IMR-90 (cell line): Measurements from ENCODE around the gene ATM. TPM values are rescaled to one million over a fixed set of nuclear protein-coding genes. Genes with fewer than 3 reads are reported as not detected.

Experiments used
- ATAC-seq: fragments of 200-7000 bp; cut with Tn5 transposase; 2 replicates; pipeline ENCODE4 v1.9.1; 2020; ENCODE audit warnings: low read depth, mild to moderate bottlenecking, moderate library complexity
- BruUV-seq: library from RNA; stranded (reverse); fragments of 400-500 nt; replicated peaks from 2 replicates; lab custom pipeline; 2021; lab: Mats Ljungman, UMichigan
- CTCF ChIA-PET: fragments of 300-600 bp; formaldehyde crosslinking; extraction: SDS; loops from one replicate; lab custom pipeline; 2021; ENCODE audit warnings: antibody characterized with exemption; lab: Yijun Ruan, JAX
- POLR2A ChIA-PET: fragments of 300-600 bp; sonication (Branson Sonifier 250); formaldehyde crosslinking; loops from one replicate; lab custom pipeline; 2022; ENCODE audit warnings: antibody characterized with exemption; ENCODE audit not compliant: unreplicated experiment; lab: Charles Lee
- DNase-seq: peaks from one replicate; pipeline ENCODE4 v3.0.0; 2013
- H2AFZ ChIP-seq: replicated peaks from 2 replicates; pipeline ENCODE3; 2013; ENCODE audit warnings: low read length, mild to moderate bottlenecking; ENCODE audit not compliant: poor library complexity
- H2AK5ac ChIP-seq: 2 replicates; pipeline ENCODE4 v1.6.1; 2013; ENCODE audit warnings: low read depth, low read length, inconsistent platforms
- H2AK9ac ChIP-seq: replicated peaks from 2 replicates; pipeline ENCODE3; 2013; ENCODE audit warnings: mild to moderate bottlenecking, low read depth, low read length, moderate library complexity; ENCODE audit not compliant: poor library complexity
- H2BK120ac ChIP-seq: 2 replicates; pipeline ENCODE4 v1.6.1; 2013; ENCODE audit warnings: low read depth, low read length, inconsistent platforms
- H2BK15ac ChIP-seq: 3 replicates; pipeline ENCODE4 v1.6.1; 2013; ENCODE audit warnings: low read depth, low read length, inconsistent platforms
- H2BK20ac ChIP-seq: 2 replicates; pipeline ENCODE4 v1.6.1; 2013; ENCODE audit warnings: low read depth, mild to moderate bottlenecking, inconsistent platforms, low read length, moderate library complexity
- H2BK5ac ChIP-seq: 2 replicates; pipeline ENCODE4 v1.6.1; 2013; ENCODE audit warnings: mild to moderate bottlenecking, low read depth, low read length, inconsistent platforms; ENCODE audit not compliant: poor library complexity, severe bottlenecking
- H3K14ac ChIP-seq: replicated peaks from 2 replicates; pipeline ENCODE4 v1.6.1; 2013; ENCODE audit warnings: low read depth, low read length, inconsistent platforms
- H3K18ac ChIP-seq: 2 replicates; pipeline ENCODE4 v1.6.1; 2013; ENCODE audit warnings: low read depth, low read length, control low read depth
- H3K23ac ChIP-seq: 2 replicates; pipeline ENCODE4 v1.6.1; 2013; ENCODE audit warnings: low read depth, low read length, inconsistent platforms
- H3K27ac ChIP-seq: 2 replicates; pipeline ENCODE4 v1.5.1; 2013; ENCODE audit warnings: mild to moderate bottlenecking, control low read depth, low read length; ENCODE audit not compliant: insufficient read depth
- H3K27me3 ChIP-seq: 2 replicates; pipeline ENCODE4 v1.6.1; 2013; ENCODE audit warnings: low read length; ENCODE audit not compliant: control insufficient read depth, insufficient read depth
- H3K36me3 ChIP-seq: 2 replicates; pipeline ENCODE4 v1.6.1; 2013; ENCODE audit warnings: low read length, mixed read lengths; ENCODE audit not compliant: control insufficient read depth, insufficient read depth
- H3K4ac ChIP-seq: 2 replicates; pipeline ENCODE4 v1.6.1; 2013; ENCODE audit warnings: low read depth, low read length, inconsistent platforms
- H3K4me1 ChIP-seq: 2 replicates; pipeline ENCODE4 v1.6.1; 2013; ENCODE audit warnings: low read length, mixed read lengths; ENCODE audit not compliant: control insufficient read depth, insufficient read depth
- H3K4me2 ChIP-seq: 2 replicates; pipeline ENCODE4 v1.6.1; 2013; ENCODE audit warnings: low read depth, mild to moderate bottlenecking, control low read depth, low read length, moderate library complexity
- H3K4me3 ChIP-seq: 2 replicates; pipeline ENCODE4 v1.5.1; 2013; ENCODE audit warnings: low read depth, mild to moderate bottlenecking, control low read depth, low read length, moderate library complexity; ENCODE audit not compliant: insufficient read depth
- H3K56ac ChIP-seq: 2 replicates; pipeline ENCODE4 v1.6.1; 2013; ENCODE audit warnings: low read length, inconsistent platforms; ENCODE audit not compliant: insufficient read depth; ENCODE audit errors: extremely low read depth
- H3K79me1 ChIP-seq, 2 experiments: 2 replicates each; pipeline ENCODE4 v1.6.1; 2013; ENCODE audit warnings: low read length in 2 of 2, inconsistent platforms in 1 of 2, low read depth in 1 of 2
- H3K9ac ChIP-seq: 2 replicates; pipeline ENCODE4 v1.6.1; 2013; ENCODE audit warnings: low read depth, low read length, control low read depth
- H3K9me1 ChIP-seq: 2 replicates; pipeline ENCODE4 v1.6.1; 2013; ENCODE audit warnings: low read length, inconsistent platforms; ENCODE audit not compliant: insufficient read depth
- H3K9me3 ChIP-seq: 2 replicates; pipeline ENCODE4 v1.6.1; 2013; ENCODE audit warnings: low read length; ENCODE audit not compliant: control insufficient read depth, insufficient read depth
- H4K20me1 ChIP-seq: 2 replicates; pipeline ENCODE4 v1.6.1; 2013; ENCODE audit warnings: low read length, inconsistent platforms; ENCODE audit not compliant: insufficient read depth
- H4K5ac ChIP-seq: 2 replicates; pipeline ENCODE4 v1.6.1; 2013; ENCODE audit warnings: mild to moderate bottlenecking, low read depth, low read length, control low read depth
- H4K8ac ChIP-seq, 2 experiments: 2 replicates each; pipeline ENCODE4 v1.6.1; 2013; ENCODE audit warnings: low read depth in 2 of 2, low read length in 2 of 2, control low read depth in 1 of 2, inconsistent platforms in 1 of 2
- H4K91ac ChIP-seq: 2 replicates; pipeline ENCODE4 v1.6.1; 2013; ENCODE audit warnings: low read depth, low read length, inconsistent platforms; ENCODE audit not compliant: insufficient read depth
- BHLHE40 ChIP-seq: fragments of 150-350 bp; IDR thresholded peaks from 2 replicates; pipeline ENCODE4 v1.6.1; 2016; ENCODE audit warnings: mild to moderate bottlenecking, low read depth, low read length
- CEBPB ChIP-seq: IDR thresholded peaks from 2 replicates; pipeline ENCODE4 v1.6.1; 2012; ENCODE audit warnings: low read depth, low read length, improper control_type of control experiment
- FOS ChIP-seq: fragments of 150-350 bp; IDR thresholded peaks from 2 replicates; pipeline ENCODE4 v1.6.1; 2016; ENCODE audit warnings: low read depth, low read length
- NFE2L2 ChIP-seq: fragments of 150-350 bp; IDR thresholded peaks from 2 replicates; pipeline ENCODE4 v1.6.1; 2016; ENCODE audit warnings: low read depth, mild to moderate bottlenecking, low read length
- RAD21 ChIP-seq: IDR thresholded peaks from 2 replicates; pipeline ENCODE4 v1.6.1; 2012; ENCODE audit warnings: low read length, improper control_type of control experiment
- RCOR1 ChIP-seq: IDR thresholded peaks from 2 replicates; pipeline ENCODE4 v1.6.1; 2012; ENCODE audit warnings: mild to moderate bottlenecking, low read length, improper control_type of control experiment; ENCODE audit not compliant: insufficient replicate concordance
- WGBS, 2 experiments: methylation state at CpG; one replicate each; pipeline versions ENCODE4 v1.1.5 to v1.1.7; 2013; ENCODE audit warnings: missing lambda C conversion rate in 2 of 2; ENCODE audit not compliant: insufficient read length in 1 of 2; ENCODE audit errors: extremely low coverage in 2 of 2; 5-methylcytosine and 5-hydroxymethylcytosine counted together
- dilution Hi-C: fragments of 300-500 bp; cut with HindIII; formaldehyde crosslinking; loops from one replicate; pipeline ENCODE4 v1.14.3; 2018; ENCODE audit warnings: low sequenced_read_pairs; ENCODE audit not compliant: unreplicated experiment
- in situ Hi-C: fragments of 300-500 bp; cut with MboI; formaldehyde crosslinking; loops from 3 replicates; pipeline ENCODE4 v1.14.3; 2019; ENCODE audit warnings: low sequenced_read_pairs, inconsistent platforms, mixed read lengths
- intact Hi-C: fragments of 100-400 bp; cut with micrococcal nuclease; formaldehyde crosslinking; loops from 2 replicates; pipeline ENCODE4 v1.10.0; 2022
- polyA plus RNA-seq, 3 experiments: library from polyadenylated mRNA; depleted of rRNA; stranded (reverse); fragments of >200 nt; gene quantifications; 2 replicates each; pipeline ENCODE4 v1.2.3, GENCODE V29; 2012; ENCODE audit warnings: low replicate concordance in 1 of 3
- total RNA-seq: library from RNA; depleted of rRNA; stranded (reverse); fragments of >200 nt; gene quantifications from 2 replicates; pipeline ENCODE4 v1.2.3, GENCODE V29; 2012

Gene ATM
- total and polyA plus RNA-seq, 2 of the 4 experiments (the other 2 are of a cell fraction), result 18.1 to 30.6 TPM

- H3K79me1 ChIP-seq, result no peaks in the 10 kb centered on the region; a peak in 1 of 4 replicates
- H2BK120ac ChIP-seq, result no peak overlapping the region
- H2BK15ac ChIP-seq, result no peak overlapping the region
- peak; percentile 52 for DNase-seq
- H3K23ac ChIP-seq, result no peak overlapping the region
- no TSS peak for BruUV-seq
- H3K4ac ChIP-seq, result no peak overlapping the region
- peaks cover 8% of the 10 kb centered on the region for H3K4me1 ChIP-seq
- peaks cover 18% of the 10 kb centered on the region; the same call in 1 of the 2 replicates for H3K36me3 ChIP-seq
- in situ Hi-C loops, result no loop called here
- H2BK5ac ChIP-seq, result peak overlapping the region; percentile 39
- peak overlapping the region; percentile 10; the same call in 1 of the 2 replicates for H3K4me2 ChIP-seq
- no peak overlapping the region for H4K8ac ChIP-seq
- no peak overlapping the region for H4K91ac ChIP-seq
- no peak overlapping the region for H2AK9ac ChIP-seq
- H3K56ac ChIP-seq, result no peak overlapping the region
- H3K9me1 ChIP-seq, result no peaks in the 10 kb centered on the region; the same call in 1 of the 2 replicates
- H3K27me3 ChIP-seq, result no peaks in the 10 kb centered on the region
- WGBS, 2 experiments, result no CpG with 5 or more reads among the region's 1 CpG
- H2AK5ac ChIP-seq, result no peak overlapping the region
- H3K4me3 ChIP-seq, result no peak overlapping the region
- H4K5ac ChIP-seq, result no peak overlapping the region; the same call in 1 of the 2 replicates
- H4K20me1 ChIP-seq, result no peaks in the 10 kb centered on the region
- CTCF ChIA-PET, result no interaction called here
- no peak overlapping the region for H3K27ac ChIP-seq
- peak; percentile 62 for ATAC-seq
- no peaks in the 10 kb centered on the region for H3K9me3 ChIP-seq
- POLR2A ChIA-PET, result no interaction called here
- dilution Hi-C loops, result no loop called here
- intact Hi-C loops, result loop anchor here (5.0 kb wide), 1 partner anchor 345 kb away; no protein-coding TSS in a partner anchor
- no peak overlapping the region for H3K18ac ChIP-seq
- H2BK20ac ChIP-seq, result no peak overlapping the region
- no peak for TF ChIP-seq NFE2L2
- TF ChIP-seq BHLHE40, result no peak
- TF ChIP-seq FOS, result 0 out of 2 replicates have a peak, but pooled peaks have one; percentile 4
- peak; percentile 39 for TF ChIP-seq CEBPB
- TF ChIP-seq RAD21, result no peak
- no peak for TF ChIP-seq RCOR1
- no peak overlapping the region for H2AFZ ChIP-seq
- H3K14ac ChIP-seq, result no peak overlapping the region
- no peak overlapping the region for H3K9ac ChIP-seq
Observed at GRCh38 chr11:108302121-108302785, 79.4 kb downstream of the ATM start.
